K562 (cell line): ENCODE measurements around the gene LZTR1. TPM values are rescaled to one million over a fixed set of nuclear protein-coding genes. Genes with fewer than 3 reads are reported as not detected.

Experiments
- DMBX1 ChIP-seq: fragments of 250-450 bp; sonication (Bioruptor Pico); IDR thresholded peaks from 2 replicates; pipeline ENCODE4 v1.8.0; 2022; ENCODE audit warnings: inconsistent platforms, mild to moderate bottlenecking, moderate library complexity, borderline replicate concordance
- FOXM1 ChIP-seq, 2 experiments: fragments of 450-650 bp in 1 of 2; sonication (generic) in 1 of 2; formaldehyde crosslinking in 1 of 2; IDR thresholded peaks; 2 replicates each; pipeline versions ENCODE4 v1.6.1 to v1.9.0; 2017 to 2022; ENCODE audit warnings: low read depth in 2 of 2, mild to moderate bottlenecking in 2 of 2, missing genetic modification reagents in 1 of 2, moderate library complexity in 1 of 2
- HIVEP1 ChIP-seq: fragments of 250-450 bp; sonication (Bioruptor Pico); IDR thresholded peaks from 2 replicates; pipeline ENCODE4 v1.4.0; 2020; ENCODE audit warnings: mild to moderate bottlenecking
- MAFG ChIP-seq: fragments of 450-650 bp; conservative IDR thresholded peaks from 2 replicates; pipeline ENCODE4 v1.6.1; 2016; ENCODE audit warnings: missing genetic modification characterization, missing compliant biosample characterization
- POLR2B ChIP-seq: fragments of 450-650 bp; IDR thresholded peaks from 2 replicates; pipeline ENCODE4 v1.6.1; 2018; ENCODE audit warnings: low read depth; ENCODE audit not compliant: partially characterized antibody
- SMC3 ChIP-seq: conservative IDR thresholded peaks from 2 replicates; pipeline ENCODE4 v1.6.1; 2011; ENCODE audit warnings: low read depth, low read length, improper control_type of control experiment; ENCODE audit not compliant: insufficient read depth
- ZNF583 ChIP-seq: fragments of 250-450 bp; sonication (Bioruptor Pico); IDR thresholded peaks from 2 replicates; pipeline ENCODE4 v1.4.0; 2020
- polyA plus RNA-seq, 8 experiments: library from polyadenylated mRNA; depleted of rRNA in 4 of 8; stranded (reverse) in 5 of 8; unstranded in 3 of 8; fragments of >200 nt; fragmentation: Nextera tagmentation in 2 of 8; fragmentation: Illumina TruSeq in 1 of 8; extraction: Ambion mirVana in 2 of 8; extraction: Trizol in 1 of 8; gene quantifications; 2 replicates each; pipeline versions ENCODE4 v1.2.1 to v1.2.3, GENCODE V29; 2011 to 2014; ENCODE audit warnings: inconsistent platforms in 1 of 8, missing spikeins in 1 of 8
- total RNA-seq, 7 experiments: library from RNA; depleted of rRNA in 6 of 7; stranded (reverse); fragments of >200 nt in 6 of 7; fragmentation: Illumina TruSeq in 2 of 7; extraction: Trizol in 2 of 7; gene quantifications; 2 replicates each; pipeline versions ENCODE4 v1.2.1 to v1.2.3, GENCODE V29; 2011 to 2021; ENCODE audit warnings: low replicate concordance in 1 of 7
- TF ChIP-seq, protein P1 (sequence below): IDR thresholded peaks from 3 replicates; pipeline ENCODE4 v1.6.1; 2011; ENCODE audit warnings: borderline replicate concordance, mild to moderate bottlenecking, moderate library complexity; ENCODE audit not compliant: insufficient read length; ENCODE audit errors: extremely low read depth
- TF ChIP-seq, protein P2 (sequence below): fragments of 250-450 bp; sonication (Bioruptor Pico); IDR thresholded peaks from 2 replicates; pipeline ENCODE4 v1.5.0; 2021; ENCODE audit warnings: mild to moderate bottlenecking, moderate library complexity
- TF ChIP-seq, protein P3 (sequence below): fragments of 450-650 bp; formaldehyde crosslinking; conservative IDR thresholded peaks from 2 replicates; pipeline ENCODE4 v1.4.0; 2022; ENCODE audit warnings: mild to moderate bottlenecking, missing genetic modification characterization

LZTR1 gene
- total and polyA plus RNA-seq, 9 of the 15 experiments (the other 6 are each of a cell fraction or from before 2014, with no cell fraction given), result 2.2 to 135 (median 63.0) TPM

DNA sequence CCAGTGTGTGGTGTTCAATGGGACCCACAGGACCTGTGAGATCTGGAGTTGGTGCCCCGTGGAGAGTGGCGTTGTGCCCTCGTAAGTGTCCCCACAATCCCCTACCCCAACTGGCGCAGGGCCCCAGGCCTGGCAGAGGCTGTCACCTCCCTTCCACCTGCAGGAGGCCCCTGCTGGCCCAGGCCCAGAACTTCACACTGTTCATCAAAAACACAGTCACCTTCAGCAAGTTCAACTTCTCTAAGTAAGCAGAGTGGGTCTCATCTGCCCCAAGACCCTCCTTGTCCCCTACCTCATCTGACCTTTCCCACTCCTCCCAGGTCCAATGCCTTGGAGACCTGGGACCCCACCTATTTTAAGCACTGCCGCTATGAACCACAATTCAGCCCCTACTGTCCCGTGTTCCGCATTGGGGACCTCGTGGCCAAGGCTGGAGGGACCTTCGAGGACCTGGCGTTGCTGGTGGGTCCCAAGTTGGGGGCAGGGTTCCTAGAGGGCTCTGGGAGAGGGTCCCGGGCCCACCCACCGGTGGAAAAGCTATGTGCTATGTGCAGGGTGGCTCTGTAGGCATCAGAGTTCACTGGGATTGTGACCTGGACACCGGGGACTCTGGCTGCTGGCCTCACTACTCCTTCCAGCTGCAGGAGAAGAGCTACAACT lies 41.0 kb downstream of the LZTR1 start (continued):
- no peak for TF ChIP-seq MAFG
- TF ChIP-seq DMBX1, result no peak
- TF ChIP-seq HIVEP1 (CRISPR knock-in tag), result peak; percentile 26; the same call in 1 of the 2 replicates
- TF ChIP-seq, protein P1, sequence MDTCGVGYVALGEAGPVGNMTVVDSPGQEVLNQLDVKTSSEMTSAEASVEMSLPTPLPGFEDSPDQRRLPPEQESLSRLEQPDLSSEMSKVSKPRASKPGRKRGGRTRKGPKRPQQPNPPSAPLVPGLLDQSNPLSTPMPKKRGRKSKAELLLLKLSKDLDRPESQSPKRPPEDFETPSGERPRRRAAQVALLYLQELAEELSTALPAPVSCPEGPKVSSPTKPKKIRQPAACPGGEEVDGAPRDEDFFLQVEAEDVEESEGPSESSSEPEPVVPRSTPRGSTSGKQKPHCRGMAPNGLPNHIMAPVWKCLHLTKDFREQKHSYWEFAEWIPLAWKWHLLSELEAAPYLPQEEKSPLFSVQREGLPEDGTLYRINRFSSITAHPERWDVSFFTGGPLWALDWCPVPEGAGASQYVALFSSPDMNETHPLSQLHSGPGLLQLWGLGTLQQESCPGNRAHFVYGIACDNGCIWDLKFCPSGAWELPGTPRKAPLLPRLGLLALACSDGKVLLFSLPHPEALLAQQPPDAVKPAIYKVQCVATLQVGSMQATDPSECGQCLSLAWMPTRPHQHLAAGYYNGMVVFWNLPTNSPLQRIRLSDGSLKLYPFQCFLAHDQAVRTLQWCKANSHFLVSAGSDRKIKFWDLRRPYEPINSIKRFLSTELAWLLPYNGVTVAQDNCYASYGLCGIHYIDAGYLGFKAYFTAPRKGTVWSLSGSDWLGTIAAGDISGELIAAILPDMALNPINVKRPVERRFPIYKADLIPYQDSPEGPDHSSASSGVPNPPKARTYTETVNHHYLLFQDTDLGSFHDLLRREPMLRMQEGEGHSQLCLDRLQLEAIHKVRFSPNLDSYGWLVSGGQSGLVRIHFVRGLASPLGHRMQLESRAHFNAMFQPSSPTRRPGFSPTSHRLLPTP, result no peak
- 0 out of 2 replicates have a peak, but pooled peaks have one; percentile 21 for TF ChIP-seq SMC3
- 0 out of 2 replicates have a peak, but pooled peaks have one; percentile 53 for TF ChIP-seq ZNF583 (CRISPR knock-in tag)
- no peak for TF ChIP-seq FOXM1 (IDR thresholded peaks at IDR 0.05; ENCODE audit: low read depth)
- TF ChIP-seq FOXM1 (CRISPR knock-in tag; IDR thresholded peaks at IDR 0.05; ENCODE audit: low read depth), result no peak
- TF ChIP-seq, protein P2, sequence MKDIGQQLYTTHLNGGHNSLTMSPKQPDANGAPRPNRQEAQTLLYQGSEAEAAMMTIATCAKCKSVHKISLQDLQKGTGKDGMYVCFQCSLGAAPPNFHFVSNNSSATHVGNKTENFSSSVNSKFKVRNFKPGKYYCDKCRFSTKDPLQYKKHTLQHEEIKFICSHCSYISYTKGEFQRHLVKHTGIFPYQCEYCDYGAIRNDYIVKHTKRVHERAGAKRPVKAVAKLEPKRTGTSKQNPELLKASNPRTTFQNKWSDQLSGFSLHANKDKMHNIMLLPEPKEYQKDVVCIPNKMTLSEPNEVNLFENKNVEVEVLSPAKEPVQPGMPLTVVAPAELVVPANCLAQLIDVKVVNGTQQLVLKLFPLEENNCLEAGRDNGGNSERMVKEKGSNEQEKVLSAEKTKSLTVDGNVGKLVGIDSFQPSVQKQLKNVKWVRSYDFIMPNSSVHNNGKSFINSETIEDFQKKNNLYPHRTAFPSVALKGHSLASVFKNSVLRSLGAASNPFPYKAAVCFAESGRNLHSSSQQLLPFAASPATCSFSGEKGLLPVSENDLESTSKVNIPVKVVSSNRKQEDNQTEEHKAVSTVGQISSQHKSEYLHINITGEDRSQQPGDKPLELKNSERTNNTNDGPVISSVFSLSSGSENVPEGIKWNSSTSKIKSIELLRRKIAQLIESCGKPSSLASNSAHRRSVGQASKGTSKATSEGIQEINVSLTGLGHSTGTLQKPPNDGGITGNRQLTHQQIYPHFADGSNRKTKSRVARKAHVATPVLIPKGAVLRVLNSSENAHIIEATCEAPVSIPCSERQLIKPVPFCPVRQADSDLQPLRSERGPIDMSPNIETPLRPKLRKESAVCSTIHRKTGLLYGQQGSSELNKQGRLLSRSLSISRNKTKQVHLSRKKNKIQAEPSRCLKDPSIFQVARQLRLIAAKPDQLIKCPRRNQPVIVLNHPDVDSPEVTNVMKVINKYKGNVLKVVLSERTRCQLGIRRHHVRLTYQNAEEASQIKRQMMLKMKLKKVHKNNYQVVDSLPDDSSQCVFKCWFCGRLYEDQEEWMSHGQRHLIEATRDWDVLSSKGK (CRISPR knock-in tag), result no peak
- TF ChIP-seq, protein P3, sequence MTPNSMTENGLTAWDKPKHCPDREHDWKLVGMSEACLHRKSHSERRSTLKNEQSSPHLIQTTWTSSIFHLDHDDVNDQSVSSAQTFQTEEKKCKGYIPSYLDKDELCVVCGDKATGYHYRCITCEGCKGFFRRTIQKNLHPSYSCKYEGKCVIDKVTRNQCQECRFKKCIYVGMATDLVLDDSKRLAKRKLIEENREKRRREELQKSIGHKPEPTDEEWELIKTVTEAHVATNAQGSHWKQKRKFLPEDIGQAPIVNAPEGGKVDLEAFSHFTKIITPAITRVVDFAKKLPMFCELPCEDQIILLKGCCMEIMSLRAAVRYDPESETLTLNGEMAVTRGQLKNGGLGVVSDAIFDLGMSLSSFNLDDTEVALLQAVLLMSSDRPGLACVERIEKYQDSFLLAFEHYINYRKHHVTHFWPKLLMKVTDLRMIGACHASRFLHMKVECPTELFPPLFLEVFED (CRISPR knock-in tag), result peak; percentile 79; the same call in 1 of the 2 replicates
- no peak for TF ChIP-seq POLR2B
